Measurements from ENCODE around the gene UBAC2. TPM values are rescaled to one million over a fixed set of nuclear protein-coding genes. Genes with fewer than 3 reads are reported as not detected.

UBAC2 gene
- total and polyA plus RNA-seq, 4 donors, result 49.9 to 77.1 (median 53.7) TPM

- DNase-seq (no peak), ATAC-seq (ENCODE audit: insufficient read depth, low FRiP score) (no peak)
- Histone ChIP-seq H3K4me1 (ENCODE audit: control insufficient read depth in 5 of 5, insufficient read depth in 5 of 5, low read length in 5 of 5) (peaks cover 2 to 19% (median 8%) of the 10 kb centered on the region in 5 donors), H3K36me3 (ENCODE audit: control insufficient read depth in 4 of 4, insufficient read depth in 4 of 4, low read length in 4 of 4) (peaks cover 0 to 4% (median 2%) of the 10 kb centered on the region in 4 donors), H3K9me3 (ENCODE audit: control insufficient read depth in 4 of 4, insufficient read depth in 3 of 4, low read length in 3 of 4) (no peaks in the 10 kb centered on the region), H3K27me3 (ENCODE audit: control insufficient read depth in 3 of 3, insufficient read depth in 3 of 3, low read length in 2 of 3) (no peaks in the 10 kb centered on the region), H3K27ac (ENCODE audit: low read depth in 1 of 2, low read length in 1 of 2) (no peak overlapping the region), H3K9ac (ENCODE audit: insufficient read depth in 1 of 2, low read length in 2 of 2) (no peak overlapping the region), H3K4me3 (no peak overlapping the region)
- TF ChIP-seq, protein P1, sequence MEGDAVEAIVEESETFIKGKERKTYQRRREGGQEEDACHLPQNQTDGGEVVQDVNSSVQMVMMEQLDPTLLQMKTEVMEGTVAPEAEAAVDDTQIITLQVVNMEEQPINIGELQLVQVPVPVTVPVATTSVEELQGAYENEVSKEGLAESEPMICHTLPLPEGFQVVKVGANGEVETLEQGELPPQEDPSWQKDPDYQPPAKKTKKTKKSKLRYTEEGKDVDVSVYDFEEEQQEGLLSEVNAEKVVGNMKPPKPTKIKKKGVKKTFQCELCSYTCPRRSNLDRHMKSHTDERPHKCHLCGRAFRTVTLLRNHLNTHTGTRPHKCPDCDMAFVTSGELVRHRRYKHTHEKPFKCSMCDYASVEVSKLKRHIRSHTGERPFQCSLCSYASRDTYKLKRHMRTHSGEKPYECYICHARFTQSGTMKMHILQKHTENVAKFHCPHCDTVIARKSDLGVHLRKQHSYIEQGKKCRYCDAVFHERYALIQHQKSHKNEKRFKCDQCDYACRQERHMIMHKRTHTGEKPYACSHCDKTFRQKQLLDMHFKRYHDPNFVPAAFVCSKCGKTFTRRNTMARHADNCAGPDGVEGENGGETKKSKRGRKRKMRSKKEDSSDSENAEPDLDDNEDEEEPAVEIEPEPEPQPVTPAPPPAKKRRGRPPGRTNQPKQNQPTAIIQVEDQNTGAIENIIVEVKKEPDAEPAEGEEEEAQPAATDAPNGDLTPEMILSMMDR (IDR thresholded peaks at IDR 0.05; ENCODE audit: control extremely low read depth, extremely low read depth), result no peak
- WGBS, 2 donors, result 81 to 90% methylated on average over 3 of the region's 3 CpGs
Observed at GRCh38 chr13:99278843-99279242, 78.2 kb downstream of the UBAC2 start.

GRCh38 chr13:99279637-99280036 lies 79.0 kb downstream of the UBAC2 start:
- no peak overlapping the region for H3K9ac ChIP-seq (ENCODE audit: insufficient read depth in 1 of 2, low read length in 2 of 2)
- no peaks in the 10 kb centered on the region for H3K9me3 ChIP-seq (ENCODE audit: control insufficient read depth in 4 of 4, insufficient read depth in 3 of 4, low read length in 3 of 4)
- no peak for DNase-seq
- no peak overlapping the region for H3K27ac ChIP-seq (ENCODE audit: low read depth in 1 of 2, low read length in 1 of 2)
- TF ChIP-seq, protein P1 (IDR thresholded peaks at IDR 0.05; ENCODE audit: control extremely low read depth, extremely low read depth), result no peak
- WGBS, 2 donors, result 91 to 94% methylated on average over 2 of the region's 2 CpGs
- H3K4me3 ChIP-seq, result no peak overlapping the region
- H3K36me3 ChIP-seq (ENCODE audit: control insufficient read depth in 4 of 4, insufficient read depth in 4 of 4, low read length in 4 of 4), result peaks cover 0 to 4% (median 2%) of the 10 kb centered on the region in 4 donors
- no peak for ATAC-seq (ENCODE audit: insufficient read depth, low FRiP score)
- peaks cover 2 to 26% (median 8%) of the 10 kb centered on the region in 5 donors for H3K4me1 ChIP-seq (ENCODE audit: control insufficient read depth in 5 of 5, insufficient read depth in 5 of 5, low read length in 5 of 5)
- no peaks in the 10 kb centered on the region for H3K27me3 ChIP-seq (ENCODE audit: control insufficient read depth in 3 of 3, insufficient read depth in 3 of 3, low read length in 2 of 3)

DNA sequence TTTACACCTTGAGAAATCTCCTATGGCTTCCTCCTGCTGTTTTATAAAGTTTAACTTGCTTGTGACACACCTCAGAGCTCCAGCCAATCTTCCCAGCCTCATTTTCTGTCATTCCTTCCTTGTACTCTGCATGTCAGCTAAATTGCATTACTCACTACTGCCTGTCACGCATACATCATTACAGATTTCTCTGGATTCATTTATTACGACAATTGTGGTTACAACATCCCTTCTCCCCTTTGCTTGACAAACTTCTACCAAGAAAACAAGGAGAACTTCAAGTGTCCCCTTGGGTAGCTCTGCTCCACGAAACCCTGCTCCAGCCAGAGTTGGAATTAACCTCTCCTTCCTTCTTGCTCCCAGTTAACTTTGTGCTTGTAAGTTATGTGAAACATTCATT lies 79.5 kb downstream of the UBAC2 start:
- Histone ChIP-seq H3K36me3 (ENCODE audit: control insufficient read depth in 4 of 4, insufficient read depth in 4 of 4, low read length in 4 of 4) (peaks cover 0 to 4% (median 1%) of the 10 kb centered on the region in 4 donors), H3K27me3 (ENCODE audit: control insufficient read depth in 3 of 3, insufficient read depth in 3 of 3, low read length in 2 of 3) (no peaks in the 10 kb centered on the region), H3K9me3 (ENCODE audit: control insufficient read depth in 4 of 4, insufficient read depth in 3 of 4, low read length in 3 of 4) (no peaks in the 10 kb centered on the region), H3K4me3 (no peak overlapping the region), H3K27ac (ENCODE audit: low read depth in 1 of 2, low read length in 1 of 2) (no peak overlapping the region), H3K4me1 (ENCODE audit: control insufficient read depth in 5 of 5, insufficient read depth in 5 of 5, low read length in 5 of 5) (peaks cover 2 to 26% (median 4%) of the 10 kb centered on the region in 5 donors), H3K9ac (ENCODE audit: insufficient read depth in 1 of 2, low read length in 2 of 2) (no peak overlapping the region)
- 31 to 54% methylated on average over 3 of the region's 3 CpGs for WGBS, 2 donors
- TF ChIP-seq, protein P1 (IDR thresholded peaks at IDR 0.05; ENCODE audit: control extremely low read depth, extremely low read depth), result no peak
- no peak for DNase-seq
- ATAC-seq (ENCODE audit: insufficient read depth, low FRiP score), result no peak

- Histone ChIP-seq H3K9me3 (ENCODE audit: control insufficient read depth in 4 of 4, insufficient read depth in 3 of 4, low read length in 3 of 4) (no peaks in the 10 kb centered on the region), H3K27ac (ENCODE audit: low read depth in 1 of 2, low read length in 1 of 2) (peak overlapping the region in 1 of 2 donors; percentile 62), H3K4me3 (no peak overlapping the region), H3K27me3 (ENCODE audit: control insufficient read depth in 3 of 3, insufficient read depth in 3 of 3, low read length in 2 of 3) (no peaks in the 10 kb centered on the region), H3K9ac (ENCODE audit: insufficient read depth in 1 of 2, low read length in 2 of 2) (no peak overlapping the region), H3K4me1 (ENCODE audit: control insufficient read depth in 5 of 5, insufficient read depth in 5 of 5, low read length in 5 of 5) (peaks cover 2 to 32% (median 11%) of the 10 kb centered on the region in 5 donors), H3K36me3 (ENCODE audit: control insufficient read depth in 4 of 4, insufficient read depth in 4 of 4, low read length in 4 of 4) (peaks cover 0 to 4% (median 1%) of the 10 kb centered on the region in 4 donors)
- DNase-seq (peak in 1 of 3 donors; percentile 24), ATAC-seq (ENCODE audit: insufficient read depth, low FRiP score) (peak; percentile 54)
- WGBS, 2 donors, result 50 to 60% methylated on average over 5 of the region's 5 CpGs
- TF ChIP-seq, protein P1 (IDR thresholded peaks at IDR 0.05; ENCODE audit: control extremely low read depth, extremely low read depth), result no peak
Observed at GRCh38 chr13:99281811-99282263, 81.2 kb downstream of the UBAC2 start.
